Heart left ventricle (tissue), 13 donors: Measurements from ENCODE around the gene RAB36.

Source experiments
- CTCF ChIP-seq, 12 donors: fragments of 200-600 bp; sonication (generic) in 4 of 12; IDR thresholded peaks; one replicate each; pipeline versions ENCODE4 v1.5.0 to v1.8.0; 2018 to 2022; ENCODE audit warnings: antibody characterized with exemption in 12 of 12, mild to moderate bottlenecking in 5 of 12
- POLR2A ChIP-seq, 2 donors: fragments of 450-650 bp; IDR thresholded peaks; one replicate each; pipeline ENCODE4 v1.6.1; 2017; ENCODE audit warnings: antibody characterized with exemption in 2 of 2, mild to moderate bottlenecking in 2 of 2, moderate library complexity in 2 of 2
- donor health status: ischemic (EF 13 %, LVEDD 7.1; RV severe dilation, severe dysfunction).
- donor health status: DM: no; HTN: yes; CAD: no.
- donor health status: DM: no; HTN: no; CAD: no.
- donor health status: ischemic (EF 25% LVEDD 6.9; RV normal size, moderate dysfunction).
- donor health status: ischemic (EF 25% LVEDD 5.7; RV mildly dilated, moderate dysfunction).
- donor health status: ischemic (EF 35%, LVEDD 5.7; RV mildly dilated, moderate dysfunction).
- donor health status: nonischemic (EF 11% LVEDD 7.7; RV severe dilation, severe dysfunction).
- donor health status: DM: yes; HTN: yes; CAD: no.
- donor health status: PGD.
- donor health status: ischemic (EF 29% LVEDD 5.4; RV normal size, mild dysfunction).
- donor health status: nonischemic (EF 23%, LVEDD 6.1; RV moderate dilation, normal function).

DNA sequence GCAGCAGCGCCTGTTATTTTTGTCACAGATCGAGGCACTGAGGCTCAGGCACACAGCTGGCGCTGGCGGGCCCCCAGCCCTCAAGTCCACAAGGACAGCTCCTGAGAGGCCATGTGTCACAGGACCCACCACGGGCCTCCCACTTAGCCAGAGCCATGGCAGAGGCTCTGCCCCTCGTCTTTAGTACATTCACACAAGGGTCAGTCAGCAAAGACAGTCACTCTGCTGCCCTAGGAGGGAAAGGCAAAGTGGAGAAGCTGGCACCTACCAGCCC is 45.8 kb upstream of the RAB36 start:
- TF ChIP-seq CTCF (IDR thresholded peaks at IDR 0.05) (no peak), POLR2A (IDR thresholded peaks at IDR 0.05) (no peak)
